ENCODE measurements around the gene PKD1L1.

DNA sequence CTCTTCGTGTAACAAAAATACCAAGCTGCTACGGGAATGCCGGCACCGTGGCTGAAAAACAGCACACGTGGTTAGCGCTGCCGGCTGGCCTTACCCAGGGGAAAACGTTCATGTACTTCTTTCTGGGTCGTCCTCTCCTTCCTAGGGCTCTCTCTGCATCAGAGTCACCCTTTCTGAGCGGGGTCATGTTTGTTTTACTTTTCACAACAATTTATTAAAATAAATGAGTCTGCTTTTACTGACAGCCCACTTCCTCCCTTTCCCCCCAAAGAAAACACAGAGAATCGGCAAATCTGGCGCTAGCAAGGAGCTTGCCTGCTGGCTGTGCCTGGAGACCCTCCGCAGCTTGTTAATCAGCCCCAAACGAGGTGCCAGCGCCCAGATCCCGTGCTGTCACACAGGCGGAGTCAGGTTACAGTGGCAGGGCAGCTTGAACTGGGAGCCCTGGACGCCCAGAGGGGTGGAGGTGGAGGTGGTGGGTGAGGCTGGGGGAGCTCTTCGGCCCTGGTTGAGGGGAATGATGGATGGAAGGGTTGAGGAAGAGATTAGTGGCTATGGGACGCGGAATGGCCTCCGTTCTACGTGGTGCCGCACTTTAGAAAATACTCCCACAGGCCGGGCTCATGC, 204.2 kb downstream of the PKD1L1 start:
- no peak for TF ChIP-seq YY1 (tag by site-specific recombination; IDR thresholded peaks at IDR 0.05)
- TF ChIP-seq, protein P1, sequence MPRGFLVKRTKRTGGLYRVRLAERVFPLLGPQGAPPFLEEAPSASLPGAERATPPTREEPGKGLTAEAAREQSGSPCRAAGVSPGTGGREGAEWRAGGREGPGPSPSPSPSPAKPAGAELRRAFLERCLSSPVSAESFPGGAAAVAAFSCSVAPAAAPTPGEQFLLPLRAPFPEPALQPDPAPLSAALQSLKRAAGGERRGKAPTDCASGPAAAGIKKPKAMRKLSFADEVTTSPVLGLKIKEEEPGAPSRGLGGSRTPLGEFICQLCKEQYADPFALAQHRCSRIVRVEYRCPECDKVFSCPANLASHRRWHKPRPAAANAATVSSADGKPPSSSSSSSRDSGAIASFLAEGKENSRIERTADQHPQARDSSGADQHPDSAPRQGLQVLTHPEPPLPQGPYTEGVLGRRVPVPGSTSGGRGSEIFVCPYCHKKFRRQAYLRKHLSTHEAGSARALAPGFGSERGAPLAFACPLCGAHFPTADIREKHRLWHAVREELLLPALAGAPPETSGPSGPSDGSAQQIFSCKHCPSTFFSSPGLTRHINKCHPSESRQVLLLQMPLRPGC (tag by site-specific recombination; IDR thresholded peaks at IDR 0.05), result no peak

All from HEK293 (cell line).